DND-41 (cell line): Measurements from ENCODE around the gene CTNNA3.

Experiments
- ATAC-seq: fragments of 200-7000 bp; cut with Tn5 transposase; 3 replicates; pipeline ENCODE4 v1.9.1; 2021; ENCODE audit warnings: low read depth; ENCODE audit not compliant: insufficient read depth
- DNase-seq: peaks from one replicate; pipeline ENCODE4 v3.0.0-alpha.2; 2020
- H2AFZ ChIP-seq: 2 replicates; pipeline ENCODE4 v1.6.0; 2012; ENCODE audit warnings: low read depth, low read length
- H3K27ac ChIP-seq: 2 replicates; pipeline ENCODE4 v1.5.1; 2012; ENCODE audit warnings: low read length, inconsistent platforms
- H3K27me3 ChIP-seq: fragments of 200-600 bp; sonication (generic); 2 replicates; pipeline ENCODE4 v1.6.0; 2012; ENCODE audit warnings: low read length, mild to moderate bottlenecking, inconsistent platforms; ENCODE audit not compliant: insufficient read depth, poor library complexity
- H3K36me3 ChIP-seq: 2 replicates; pipeline ENCODE4 v1.5.1; 2012; ENCODE audit warnings: low read length, inconsistent platforms; ENCODE audit not compliant: insufficient read depth
- H3K4me1 ChIP-seq: 2 replicates; pipeline ENCODE4 v1.5.1; 2012; ENCODE audit warnings: mild to moderate bottlenecking, low read length; ENCODE audit not compliant: insufficient read depth
- H3K4me2 ChIP-seq: 2 replicates; pipeline ENCODE4 v1.6.0; 2012; ENCODE audit warnings: mild to moderate bottlenecking, moderate library complexity, low read length, inconsistent platforms; ENCODE audit not compliant: insufficient read depth
- H3K4me3 ChIP-seq, 2 experiments: fragments of 200-600 bp in 1 of 2; shearing (Covaris generic) in 1 of 2; 2 replicates each; pipeline ENCODE4 v1.5.1; 2012 to 2016; ENCODE audit warnings: inconsistent platforms in 2 of 2, low read length in 2 of 2, mild to moderate bottlenecking in 2 of 2, low read depth in 1 of 2, moderate library complexity in 1 of 2
- H3K79me2 ChIP-seq: 2 replicates; pipeline ENCODE4 v1.6.0; 2012; ENCODE audit warnings: low read length, inconsistent platforms; ENCODE audit not compliant: insufficient read depth
- H3K9ac ChIP-seq: 2 replicates; pipeline ENCODE4 v1.6.0; 2012; ENCODE audit warnings: low read depth, mild to moderate bottlenecking, inconsistent platforms, low read length, moderate library complexity
- H3K9me3 ChIP-seq: 2 replicates; pipeline ENCODE4 v1.5.1; 2012; ENCODE audit warnings: low read length, moderate library complexity, mild to moderate bottlenecking, inconsistent platforms; ENCODE audit not compliant: insufficient read depth, severe bottlenecking
- H4K20me1 ChIP-seq: 2 replicates; pipeline ENCODE4 v1.6.0; 2012; ENCODE audit warnings: low read length; ENCODE audit not compliant: insufficient read depth
- EZH2 ChIP-seq: IDR thresholded peaks from 3 replicates; pipeline ENCODE4 v1.6.1; 2012; ENCODE audit warnings: borderline replicate concordance, low read depth, mild to moderate bottlenecking, moderate library complexity, low read length, inconsistent platforms; ENCODE audit not compliant: severe bottlenecking
- TF ChIP-seq, protein P1 (sequence below): IDR thresholded peaks from 2 replicates; pipeline ENCODE4 v1.5.1; 2012; ENCODE audit warnings: borderline replicate concordance, low read length, moderate library complexity, mild to moderate bottlenecking; ENCODE audit not compliant: poor library complexity, severe bottlenecking; ENCODE audit errors: extremely low read depth

CTNNA3 gene

DNA sequence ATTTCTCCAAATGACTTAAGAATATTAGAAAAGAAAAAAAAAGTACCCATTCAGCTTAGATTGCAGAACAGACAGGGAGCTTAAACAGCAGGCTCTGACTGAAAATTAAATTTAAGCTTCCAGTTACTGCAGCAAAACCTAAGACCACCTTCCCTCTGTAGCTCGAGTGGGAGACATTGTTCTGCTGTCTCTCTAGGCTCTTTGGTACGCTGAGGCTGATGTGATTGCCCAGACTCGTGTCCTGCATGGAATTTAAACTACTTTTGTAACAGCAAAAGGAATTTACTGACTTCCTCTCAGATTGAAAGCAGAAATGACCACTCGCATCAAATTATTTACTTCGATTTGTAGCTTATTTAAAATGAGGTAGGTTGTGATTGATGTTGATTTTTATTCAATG is 645.6 kb downstream of the CTNNA3 start:
- no peak overlapping the region for H2AFZ ChIP-seq
- no peak for ATAC-seq
- no peak for DNase-seq
- no peak overlapping the region for H3K27ac ChIP-seq
- TF ChIP-seq, protein P1, sequence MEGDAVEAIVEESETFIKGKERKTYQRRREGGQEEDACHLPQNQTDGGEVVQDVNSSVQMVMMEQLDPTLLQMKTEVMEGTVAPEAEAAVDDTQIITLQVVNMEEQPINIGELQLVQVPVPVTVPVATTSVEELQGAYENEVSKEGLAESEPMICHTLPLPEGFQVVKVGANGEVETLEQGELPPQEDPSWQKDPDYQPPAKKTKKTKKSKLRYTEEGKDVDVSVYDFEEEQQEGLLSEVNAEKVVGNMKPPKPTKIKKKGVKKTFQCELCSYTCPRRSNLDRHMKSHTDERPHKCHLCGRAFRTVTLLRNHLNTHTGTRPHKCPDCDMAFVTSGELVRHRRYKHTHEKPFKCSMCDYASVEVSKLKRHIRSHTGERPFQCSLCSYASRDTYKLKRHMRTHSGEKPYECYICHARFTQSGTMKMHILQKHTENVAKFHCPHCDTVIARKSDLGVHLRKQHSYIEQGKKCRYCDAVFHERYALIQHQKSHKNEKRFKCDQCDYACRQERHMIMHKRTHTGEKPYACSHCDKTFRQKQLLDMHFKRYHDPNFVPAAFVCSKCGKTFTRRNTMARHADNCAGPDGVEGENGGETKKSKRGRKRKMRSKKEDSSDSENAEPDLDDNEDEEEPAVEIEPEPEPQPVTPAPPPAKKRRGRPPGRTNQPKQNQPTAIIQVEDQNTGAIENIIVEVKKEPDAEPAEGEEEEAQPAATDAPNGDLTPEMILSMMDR, result no peak
- TF ChIP-seq EZH2, result no peak
- no peaks in the 10 kb centered on the region for H3K9me3 ChIP-seq
- H4K20me1 ChIP-seq, result no peaks in the 10 kb centered on the region
- no peak overlapping the region for H3K9ac ChIP-seq
- H3K4me1 ChIP-seq, result no peaks in the 10 kb centered on the region
- H3K4me3 ChIP-seq, result no peak overlapping the region
- H3K4me2 ChIP-seq, result no peak overlapping the region
- H3K79me2 ChIP-seq, result no peaks in the 10 kb centered on the region
- no peaks in the 10 kb centered on the region for H3K27me3 ChIP-seq
- H3K36me3 ChIP-seq, result no peaks in the 10 kb centered on the region

DNA sequence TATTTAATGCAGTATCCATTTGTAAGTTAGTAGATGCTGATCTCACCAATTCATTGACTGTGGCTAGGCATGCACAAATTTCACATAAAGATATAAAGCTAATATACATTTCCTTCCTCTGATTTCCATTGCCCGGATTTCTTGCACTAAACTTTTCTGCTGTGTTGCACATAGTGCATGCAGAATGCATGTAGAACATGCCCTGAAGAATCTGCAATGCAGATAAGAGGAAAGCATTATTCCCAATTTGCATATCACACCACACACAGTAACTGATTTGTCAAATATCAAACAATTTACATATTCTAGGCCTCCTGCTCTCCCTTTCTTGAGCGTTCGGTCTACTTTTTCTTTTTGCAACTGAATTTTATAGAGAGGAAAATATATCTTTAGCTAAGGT is 646.0 kb downstream of the CTNNA3 start:
- Histone ChIP-seq H3K4me2 (no peak overlapping the region), H3K79me2 (no peaks in the 10 kb centered on the region), H3K27ac (no peak overlapping the region), H3K36me3 (no peaks in the 10 kb centered on the region), H4K20me1 (no peaks in the 10 kb centered on the region), H3K9ac (no peak overlapping the region), H3K4me3 (no peak overlapping the region), H3K27me3 (no peaks in the 10 kb centered on the region), H3K9me3 (no peaks in the 10 kb centered on the region), H2AFZ (no peak overlapping the region), H3K4me1 (no peaks in the 10 kb centered on the region)
- ATAC-seq (no peak), DNase-seq (no peak)
- TF ChIP-seq, protein P1, result no peak

DNA sequence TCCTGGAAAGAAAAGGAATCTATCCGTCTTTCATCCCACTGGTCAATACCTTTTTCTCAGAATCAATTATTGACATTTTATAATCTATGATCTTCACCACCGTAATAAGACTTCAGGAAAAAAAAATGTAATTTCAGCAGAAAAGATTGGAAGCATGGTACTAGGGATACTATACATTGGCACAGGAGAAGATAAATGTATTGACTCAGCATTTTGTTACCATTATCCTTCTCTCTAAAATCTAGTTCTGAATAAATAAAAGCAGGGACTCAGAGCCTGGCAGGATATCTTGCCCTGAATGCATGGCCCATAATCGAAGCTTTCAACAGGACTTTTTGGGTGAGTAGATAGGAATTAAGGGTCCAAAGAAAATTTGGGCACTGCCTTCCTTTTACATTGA is 649.5 kb downstream of the CTNNA3 start:
- Histone ChIP-seq H3K79me2 (no peaks in the 10 kb centered on the region), H2AFZ (no peak overlapping the region), H3K27ac (no peak overlapping the region), H3K4me2 (no peak overlapping the region), H3K4me3 (no peak overlapping the region), H4K20me1 (no peaks in the 10 kb centered on the region), H3K4me1 (no peaks in the 10 kb centered on the region), H3K36me3 (no peaks in the 10 kb centered on the region), H3K27me3 (no peaks in the 10 kb centered on the region), H3K9ac (no peak overlapping the region), H3K9me3 (no peaks in the 10 kb centered on the region)
- DNase-seq, result no peak
- ATAC-seq, result no peak
- TF ChIP-seq EZH2, result no peak
- TF ChIP-seq, protein P1, result no peak

DNA sequence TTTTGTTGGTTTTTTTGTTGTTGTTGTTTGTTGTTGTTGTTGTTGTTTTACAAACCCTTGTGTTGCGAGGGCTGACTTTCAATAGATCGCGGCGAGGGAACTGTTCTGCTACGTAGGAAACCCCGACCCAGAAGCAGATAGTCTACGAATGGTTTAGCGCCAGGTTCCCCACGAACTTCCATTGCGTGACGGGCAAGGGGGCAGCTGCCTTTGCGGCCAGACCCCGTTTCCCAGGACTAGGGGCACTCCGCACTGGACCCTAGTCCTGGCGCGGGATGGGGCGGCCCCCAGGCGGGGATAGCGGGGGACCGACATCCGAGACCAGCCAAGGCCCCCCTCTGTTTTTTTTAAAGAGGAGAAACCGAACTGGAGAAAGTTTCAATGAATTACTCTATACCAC is 650.6 kb downstream of the CTNNA3 start:
- H3K9ac ChIP-seq, result no peak overlapping the region
- DNase-seq, result no peak
- no peaks in the 10 kb centered on the region for H3K79me2 ChIP-seq

More for the DNA sequence above, 650.6 kb downstream of the CTNNA3 start:
- Histone ChIP-seq H2AFZ (no peak overlapping the region), H3K27me3 (no peaks in the 10 kb centered on the region), H3K9me3 (no peaks in the 10 kb centered on the region), H3K27ac (no peak overlapping the region), H3K4me1 (no peaks in the 10 kb centered on the region), H3K4me2 (no peak overlapping the region), H4K20me1 (no peaks in the 10 kb centered on the region), H3K4me3 (no peak overlapping the region), H3K36me3 (no peaks in the 10 kb centered on the region)
- ATAC-seq, result no peak
- TF ChIP-seq, protein P1, result no peak
- TF ChIP-seq EZH2, result no peak
